ENCODE results near the gene CHTOP. TPM values are rescaled to one million over a fixed set of nuclear protein-coding genes. Genes with fewer than 3 reads are reported as not detected.
A peak's percentile ranks its signal among the peaks of the same experiment; 100 is the strongest.

CHTOP gene
- total and polyA plus RNA-seq, 2 of the 13 experiments (the other 11 are each of a cell fraction or from before 2014, with no cell fraction given) = 38.0 to 51.9 TPM

DNA sequence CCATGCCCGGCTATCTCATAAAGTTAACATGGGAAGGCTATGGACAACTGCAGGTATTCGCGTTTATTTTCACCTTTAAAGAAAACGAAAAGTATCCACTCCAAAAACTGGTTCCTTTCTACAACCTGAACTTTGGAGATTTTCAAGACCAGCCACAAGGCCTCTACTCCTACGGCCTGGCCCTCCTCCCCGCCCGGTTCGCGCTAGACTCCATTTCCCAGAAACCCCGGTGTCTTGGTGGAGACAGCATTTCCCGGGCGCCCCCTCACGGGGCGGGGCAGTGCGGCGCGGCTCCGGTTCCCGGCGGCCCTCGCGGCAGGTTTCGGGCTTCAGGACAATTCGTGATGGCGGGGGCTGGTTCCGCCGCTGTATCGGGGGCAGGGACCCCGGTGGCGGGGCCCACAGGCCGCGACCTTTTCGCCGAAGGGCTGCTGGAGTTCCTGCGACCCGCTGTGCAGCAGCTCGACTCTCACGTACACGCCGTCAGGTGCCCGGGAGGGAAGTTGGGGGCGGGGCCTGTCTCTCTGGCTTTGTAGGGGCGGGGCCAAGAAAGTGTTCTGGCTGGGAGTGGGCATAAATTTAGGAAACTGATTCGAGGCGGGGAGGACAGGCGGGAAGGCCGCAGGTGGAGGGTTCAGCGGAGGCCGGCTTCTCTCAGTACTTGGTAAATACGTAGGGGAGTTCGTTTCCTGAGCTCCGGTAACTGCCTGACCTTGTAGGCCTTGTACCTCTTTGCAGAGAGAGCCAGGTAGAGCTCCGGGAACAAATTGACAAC, 24.7 kb downstream of the CHTOP start, which contains the start of gene SNAPIN (continued):
- TF ChIP-seq HNF1B (CRISPR knock-in tag; IDR thresholded peaks at IDR 0.05) (peak; percentile 85), HDAC2 (CRISPR knock-in tag; IDR thresholded peaks at IDR 0.05) (no peak), HNRNPH1 (optimal IDR thresholded peaks at IDR 0.05; ENCODE audit: low read depth, low read length) (no peak), GATAD1 (CRISPR knock-in tag; IDR thresholded peaks at IDR 0.05) (peak; percentile 84), TERF1 (CRISPR knock-in tag; IDR thresholded peaks at IDR 0.05) (no peak), RFX3 (CRISPR knock-in tag; IDR thresholded peaks at IDR 0.05) (no peak), ZNF737 (CRISPR knock-in tag; IDR thresholded peaks at IDR 0.05; ENCODE audit: borderline replicate concordance) (no peak), ZNF75D (CRISPR knock-in tag; IDR thresholded peaks at IDR 0.05; ENCODE audit: borderline replicate concordance) (no peak), RAD21 (CRISPR knock-in tag; IDR thresholded peaks at IDR 0.05) (0 out of 2 replicates have a peak, but pooled peaks have one; percentile 29), RXRA (CRISPR knock-in tag; IDR thresholded peaks at IDR 0.05) (peak; percentile 39; the same call in 1 of the 2 replicates), SATB2 (CRISPR knock-in tag; IDR thresholded peaks at IDR 0.05) (no peak), SAFB2 (CRISPR knock-in tag; IDR thresholded peaks at IDR 0.05; ENCODE audit: borderline replicate concordance, low read depth) (0 out of 2 replicates have a peak, but pooled peaks have one; percentile 16), ZNF605 (CRISPR knock-in tag; IDR thresholded peaks at IDR 0.05) (no peak), ZNF143 (CRISPR knock-in tag; IDR thresholded peaks at IDR 0.05) (peak; percentile 95), JUNB (CRISPR knock-in tag; IDR thresholded peaks at IDR 0.05; ENCODE audit: borderline replicate concordance) (no peak), IKZF1 (IDR thresholded peaks at IDR 0.05) (no peak), NFIC (IDR thresholded peaks at IDR 0.05; ENCODE audit: low read length) (no peak), TAF15 (IDR thresholded peaks at IDR 0.05; ENCODE audit: low read depth, low read length, poor library complexity, severe bottlenecking) (peak; percentile 52)
- TF ChIP-seq, protein P1, sequence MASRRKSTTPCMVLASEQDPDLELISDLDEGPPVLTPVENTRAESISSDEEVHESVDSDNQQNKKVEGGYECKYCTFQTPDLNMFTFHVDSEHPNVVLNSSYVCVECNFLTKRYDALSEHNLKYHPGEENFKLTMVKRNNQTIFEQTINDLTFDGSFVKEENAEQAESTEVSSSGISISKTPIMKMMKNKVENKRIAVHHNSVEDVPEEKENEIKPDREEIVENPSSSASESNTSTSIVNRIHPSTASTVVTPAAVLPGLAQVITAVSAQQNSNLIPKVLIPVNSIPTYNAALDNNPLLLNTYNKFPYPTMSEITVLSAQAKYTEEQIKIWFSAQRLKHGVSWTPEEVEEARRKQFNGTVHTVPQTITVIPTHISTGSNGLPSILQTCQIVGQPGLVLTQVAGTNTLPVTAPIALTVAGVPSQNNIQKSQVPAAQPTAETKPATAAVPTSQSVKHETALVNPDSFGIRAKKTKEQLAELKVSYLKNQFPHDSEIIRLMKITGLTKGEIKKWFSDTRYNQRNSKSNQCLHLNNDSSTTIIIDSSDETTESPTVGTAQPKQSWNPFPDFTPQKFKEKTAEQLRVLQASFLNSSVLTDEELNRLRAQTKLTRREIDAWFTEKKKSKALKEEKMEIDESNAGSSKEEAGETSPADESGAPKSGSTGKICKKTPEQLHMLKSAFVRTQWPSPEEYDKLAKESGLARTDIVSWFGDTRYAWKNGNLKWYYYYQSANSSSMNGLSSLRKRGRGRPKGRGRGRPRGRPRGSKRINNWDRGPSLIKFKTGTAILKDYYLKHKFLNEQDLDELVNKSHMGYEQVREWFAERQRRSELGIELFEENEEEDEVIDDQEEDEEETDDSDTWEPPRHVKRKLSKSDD (CRISPR knock-in tag; IDR thresholded peaks at IDR 0.05; ENCODE audit: low read depth) = no peak
- TF ChIP-seq, protein P2, sequence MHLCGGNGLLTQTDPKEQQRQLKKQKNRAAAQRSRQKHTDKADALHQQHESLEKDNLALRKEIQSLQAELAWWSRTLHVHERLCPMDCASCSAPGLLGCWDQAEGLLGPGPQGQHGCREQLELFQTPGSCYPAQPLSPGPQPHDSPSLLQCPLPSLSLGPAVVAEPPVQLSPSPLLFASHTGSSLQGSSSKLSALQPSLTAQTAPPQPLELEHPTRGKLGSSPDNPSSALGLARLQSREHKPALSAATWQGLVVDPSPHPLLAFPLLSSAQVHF (CRISPR knock-in tag; IDR thresholded peaks at IDR 0.05) = peak; percentile 68; the same call in 1 of the 2 replicates

Data from HepG2 (cell line).